ENCODE results near the gene TIRAP. TPM values are rescaled to one million over a fixed set of nuclear protein-coding genes. Genes with fewer than 3 reads are reported as not detected.

The TIRAP gene
- polyA plus RNA-seq, 3 donors = 5.2 to 6.5 (median 5.9) TPM

DNA sequence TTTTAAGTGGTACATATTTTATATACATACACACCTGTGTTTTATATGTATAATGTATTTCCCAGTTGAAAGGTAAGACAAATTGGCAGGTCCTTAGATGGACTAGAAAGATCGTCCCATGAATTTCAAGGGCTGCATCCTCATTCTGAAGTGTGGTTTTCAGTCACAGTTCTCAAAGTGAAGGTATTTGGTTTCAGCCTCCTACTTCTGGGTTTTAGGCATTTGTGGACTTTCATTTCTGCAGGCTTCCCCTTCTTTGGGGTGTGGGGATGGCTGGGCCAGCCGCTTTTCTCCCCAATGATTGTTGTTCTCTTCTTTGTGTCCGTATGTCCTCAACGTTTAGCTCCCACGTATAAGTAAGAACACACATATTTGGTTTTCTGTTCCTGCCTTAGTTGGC lies 30.9 kb downstream of the TIRAP start:
- no peak overlapping the region for H3K27ac ChIP-seq (ENCODE audit: low read depth, low read length)
- WGBS, 3 donors = 82 to 97% (median 86%) methylated on average over 5 of the region's 5 CpGs

DNA sequence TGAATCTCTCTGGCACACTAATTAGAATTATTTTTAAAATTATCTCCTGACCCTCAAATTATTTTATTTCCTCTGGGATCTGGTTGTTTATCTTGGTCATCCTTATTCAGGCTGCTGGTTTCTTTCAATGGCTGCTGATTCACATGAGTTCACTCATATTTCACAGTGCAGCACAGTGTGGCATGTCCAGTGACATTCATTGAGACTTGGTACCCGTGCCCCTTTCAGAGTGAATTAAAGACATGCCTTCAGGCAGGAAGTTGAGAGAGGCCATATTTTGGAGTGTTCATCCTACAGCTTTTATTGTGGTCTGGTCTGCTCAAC lies 34.5 kb downstream of the TIRAP start:
- no peak overlapping the region for H3K27ac ChIP-seq (ENCODE audit: low read depth, low read length)
- WGBS, 3 donors = 42 to 60% (median 45%) methylated on average over 1 of the region's 1 CpG

DNA sequence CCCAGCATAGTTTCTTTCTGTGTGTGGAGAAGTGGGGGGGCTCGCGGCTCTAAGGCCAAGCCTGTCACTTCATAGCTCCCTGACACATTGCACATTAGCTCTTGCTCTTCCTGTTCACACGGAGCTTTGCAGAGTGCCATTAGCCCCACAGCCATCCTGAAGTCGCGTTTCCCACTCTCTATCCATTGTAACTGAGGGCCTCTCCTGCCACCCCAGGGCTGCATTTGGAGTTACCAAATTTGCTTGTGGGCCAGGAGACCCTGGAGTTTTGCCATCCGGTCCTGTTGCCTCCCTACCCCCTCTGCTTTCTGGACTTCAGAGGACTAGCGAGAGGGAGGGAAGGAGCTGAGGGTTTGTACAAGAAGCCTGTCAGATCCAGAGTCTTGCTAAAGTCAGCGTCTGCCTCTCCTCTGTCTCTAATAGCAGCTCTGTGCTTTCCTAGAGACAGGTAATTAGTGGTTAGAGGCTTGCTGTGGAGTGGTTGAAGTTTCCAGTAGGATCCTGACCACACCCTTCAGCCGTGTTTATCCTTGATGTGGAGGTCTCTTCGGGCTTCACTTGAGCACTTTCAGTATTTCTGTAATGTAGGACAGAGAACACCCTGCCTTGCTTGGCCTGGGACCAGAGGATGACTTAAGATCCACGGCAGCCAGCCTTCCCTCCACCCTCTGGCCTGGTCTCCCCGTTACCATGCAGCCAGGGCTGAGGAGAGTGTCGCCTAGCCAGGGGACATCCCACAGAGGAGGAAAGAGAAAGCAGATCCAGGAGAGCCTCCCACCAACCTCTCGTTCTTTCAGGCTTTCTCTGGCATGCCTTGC lies 35.1 kb downstream of the TIRAP start:
- peak overlapping the region; percentile 44 for H3K27ac ChIP-seq (ENCODE audit: low read depth, low read length)
- WGBS, 3 donors = 22 to 67% (median 25%) methylated on average over 13 to 14 of the region's 14 CpGs

DNA sequence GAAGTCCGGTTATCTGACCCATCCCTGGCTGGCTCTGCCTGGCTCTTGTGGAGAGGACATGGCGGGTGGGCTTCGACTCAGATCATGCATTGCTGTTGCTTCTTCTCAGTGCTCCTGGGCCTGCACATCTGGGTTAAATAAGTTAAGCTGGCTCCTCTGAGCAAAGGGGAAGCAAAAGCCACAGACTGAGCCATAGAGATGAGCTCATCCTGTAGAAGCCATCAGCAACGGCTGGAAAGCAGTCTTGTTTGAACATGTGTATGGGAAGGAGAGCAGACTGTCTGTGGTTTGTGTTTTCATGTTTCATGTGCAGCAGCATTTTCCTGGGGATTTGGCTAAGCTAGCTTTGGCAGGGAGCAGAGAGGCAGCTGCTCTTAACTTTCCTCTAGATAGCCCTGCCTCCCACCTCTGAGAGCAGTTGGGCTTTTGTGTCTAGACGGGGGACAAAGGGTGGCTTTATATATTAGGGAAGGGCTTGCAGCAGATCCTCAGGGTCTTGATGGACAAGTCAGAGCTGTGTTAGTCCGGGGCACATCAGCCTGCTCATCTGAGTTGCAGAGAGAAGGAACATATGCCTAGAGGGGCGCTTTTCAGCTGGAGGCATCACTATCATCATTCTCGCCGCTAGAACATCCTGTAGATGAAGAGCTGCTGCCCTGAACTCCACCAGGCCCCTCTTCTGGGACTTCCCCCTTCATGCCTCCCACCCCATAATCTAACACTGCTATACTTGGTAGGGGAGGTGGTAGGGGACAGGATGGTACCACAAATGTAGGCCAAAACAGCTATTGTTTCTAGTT lies 35.9 kb downstream of the TIRAP start:
- 28 to 69% (median 31%) methylated on average over 9 of the region's 9 CpGs for WGBS, 3 donors

DNA sequence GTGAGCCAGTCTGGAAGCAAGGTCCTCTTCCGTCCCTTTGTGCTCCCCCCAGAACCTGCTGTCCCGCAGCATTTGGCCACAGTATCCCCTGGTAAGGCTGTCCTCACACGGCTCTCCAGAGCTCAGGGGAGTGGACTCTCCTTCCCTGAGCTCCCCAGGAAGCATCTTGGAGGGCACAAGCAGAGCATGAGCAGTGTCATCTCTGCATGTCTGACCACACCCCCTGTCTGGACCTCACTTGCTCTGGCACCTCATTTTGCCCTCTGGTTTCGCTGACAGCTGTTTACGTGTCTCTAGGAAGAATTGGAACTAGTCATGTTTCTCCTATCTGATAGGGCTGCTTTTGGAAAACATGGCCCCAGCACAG lies 36.5 kb downstream of the TIRAP start:
- WGBS, 3 donors = 67 to 92% (median 71%) methylated on average over 5 of the region's 5 CpGs
- H3K27ac ChIP-seq (ENCODE audit: low read depth, low read length) = peak overlapping the region; percentile 28

More for the DNA sequence above, 35.9 kb downstream of the TIRAP start:
- peak overlapping the region; percentile 28 for H3K27ac ChIP-seq (ENCODE audit: low read depth, low read length)

DNA sequence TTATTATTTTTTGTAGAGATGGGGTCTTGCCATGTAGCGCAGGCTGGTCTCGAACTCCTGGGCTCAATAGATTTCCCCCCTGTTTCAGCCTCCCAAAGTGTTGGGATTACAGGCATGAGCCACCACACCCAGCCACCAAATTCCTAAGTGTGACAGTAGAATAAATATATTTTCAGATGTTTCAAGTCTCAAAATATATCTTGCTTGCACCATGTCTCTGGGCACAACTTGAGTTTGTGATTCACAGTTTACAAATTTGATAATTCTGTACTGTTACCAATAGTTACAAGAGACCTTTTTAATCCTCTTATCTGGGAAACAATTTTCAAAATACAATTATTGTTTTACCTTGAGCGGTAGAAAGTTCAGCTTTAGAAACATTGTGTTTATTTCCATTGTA lies 40.1 kb downstream of the TIRAP start:
- H3K27ac ChIP-seq (ENCODE audit: low read depth, low read length) = no peak overlapping the region
- WGBS, 3 donors = 96 to 98% (median 97%) methylated on average over 3 of the region's 3 CpGs

DNA sequence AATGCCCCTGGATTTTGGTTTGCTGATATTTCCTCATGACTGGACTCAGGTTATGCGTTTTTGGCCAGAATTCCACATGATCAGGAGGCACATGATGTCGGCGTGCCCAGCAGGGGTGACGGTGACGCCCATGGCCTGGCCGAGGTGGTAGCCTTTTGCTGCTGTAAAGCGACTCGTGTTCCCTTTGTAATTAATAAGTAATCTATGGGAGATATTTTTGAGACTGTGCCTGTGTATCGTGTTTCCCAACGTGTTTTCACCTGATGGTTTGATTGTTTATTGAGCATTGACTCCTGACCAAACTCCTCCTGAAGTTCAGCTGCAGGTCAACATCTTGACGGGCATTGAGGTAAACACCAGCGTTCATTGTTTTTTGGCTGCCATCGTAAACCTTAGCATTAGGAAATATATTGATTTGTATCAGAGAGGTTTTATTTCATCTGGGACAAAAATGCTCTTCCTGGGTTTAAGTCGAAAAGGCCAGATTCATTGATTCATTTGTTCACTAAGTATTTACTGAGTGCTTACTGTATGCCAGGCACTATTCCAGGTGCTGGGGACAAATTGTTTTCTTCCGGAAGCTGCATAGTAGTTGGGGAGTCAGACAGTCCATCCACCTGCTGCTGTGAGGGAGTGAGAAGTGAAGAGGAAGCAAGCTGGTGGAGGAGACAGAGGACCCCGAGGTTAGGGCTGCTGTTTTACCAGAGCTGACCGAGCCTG lies 44.5 kb downstream of the TIRAP start:
- no peak overlapping the region for H3K27ac ChIP-seq (ENCODE audit: low read depth, low read length)
- 58 to 90% (median 90%) methylated on average over 17 of the region's 17 CpGs for WGBS, 3 donors

DNA sequence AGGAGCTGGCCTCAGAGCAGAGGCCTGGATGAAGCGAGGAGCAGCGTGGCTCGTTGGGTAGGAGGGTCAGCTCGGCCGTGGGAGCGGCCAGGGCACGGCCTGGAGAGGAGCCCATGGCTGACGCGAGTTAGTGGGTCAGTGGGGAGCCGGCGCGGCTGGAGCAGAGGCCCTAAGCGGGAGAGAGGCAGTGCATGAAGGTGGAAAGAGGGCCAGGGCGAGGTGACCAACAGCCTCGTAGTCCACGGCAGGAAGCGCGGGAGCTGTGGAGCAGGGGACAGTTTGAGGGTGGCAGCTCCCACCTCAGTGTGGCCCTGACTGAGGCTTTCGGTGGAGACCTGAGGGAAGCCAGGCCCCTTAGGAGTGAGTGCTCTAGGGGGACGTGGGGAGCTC lies 45.1 kb downstream of the TIRAP start:
- 83 to 89% (median 86%) methylated on average over 20 of the region's 20 CpGs for WGBS, 3 donors
- H3K27ac ChIP-seq (ENCODE audit: low read depth, low read length) = no peak overlapping the region

DNA sequence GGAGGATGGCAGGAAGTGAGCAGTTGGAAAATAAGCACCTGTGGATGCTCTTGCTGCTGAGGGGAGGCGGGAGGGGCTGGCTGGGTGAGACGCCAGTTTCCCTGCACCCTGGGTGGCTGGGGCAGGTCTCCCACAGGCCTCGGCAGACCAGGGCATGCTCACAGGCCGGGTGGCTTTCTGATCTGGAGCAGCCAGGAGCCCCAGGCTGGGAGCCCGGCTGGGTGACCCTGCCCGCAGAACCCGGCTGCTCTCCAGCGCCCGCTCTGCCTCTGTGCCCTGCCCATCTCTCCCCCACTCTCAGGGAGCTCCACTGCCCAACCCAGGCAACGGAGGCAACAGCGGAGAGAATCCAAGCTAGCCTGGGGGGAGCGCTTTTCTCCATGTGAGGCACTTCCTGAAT lies 45.6 kb downstream of the TIRAP start:
- no peak overlapping the region for H3K27ac ChIP-seq (ENCODE audit: low read depth, low read length)
- 91 to 94% (median 93%) methylated on average over 9 to 12 of the region's 12 CpGs for WGBS, 3 donors

DNA sequence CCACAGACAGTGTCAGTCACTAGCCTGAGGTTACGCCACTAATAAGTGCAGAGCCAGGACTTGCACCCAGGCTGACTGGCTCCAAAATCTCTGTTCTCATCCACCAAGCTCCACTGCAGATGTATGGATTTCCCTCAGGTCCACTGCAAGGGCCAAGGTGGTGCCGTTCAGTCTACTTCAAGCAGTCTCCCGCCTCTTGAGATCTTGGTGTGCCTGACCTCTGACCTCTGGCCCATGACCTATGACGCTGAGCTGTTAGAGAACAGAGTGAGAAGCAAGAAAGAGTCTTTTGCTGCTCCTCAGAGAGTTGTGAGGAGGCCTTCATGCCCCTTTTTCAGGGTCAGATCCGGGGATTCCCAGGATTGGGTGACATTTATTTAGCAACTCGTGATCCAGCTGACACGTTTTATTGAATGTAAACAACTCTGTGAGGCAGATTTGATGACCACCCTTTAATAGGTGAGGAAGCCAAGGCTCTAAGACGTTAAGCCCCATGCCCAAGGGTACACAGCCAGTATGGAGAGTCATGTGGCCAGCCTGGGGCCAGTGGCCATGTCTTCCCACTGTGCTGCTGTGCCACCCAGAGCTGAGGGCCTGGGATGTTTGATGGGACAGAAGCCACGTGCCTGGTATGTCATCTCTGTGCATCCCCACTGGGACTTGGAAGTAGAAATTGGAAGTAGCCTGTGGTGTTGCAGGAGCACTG lies 46.2 kb downstream of the TIRAP start:
- H3K27ac ChIP-seq (ENCODE audit: low read depth, low read length) = no peak overlapping the region
- 73 to 84% (median 81%) methylated on average over 9 of the region's 9 CpGs for WGBS, 3 donors

DNA sequence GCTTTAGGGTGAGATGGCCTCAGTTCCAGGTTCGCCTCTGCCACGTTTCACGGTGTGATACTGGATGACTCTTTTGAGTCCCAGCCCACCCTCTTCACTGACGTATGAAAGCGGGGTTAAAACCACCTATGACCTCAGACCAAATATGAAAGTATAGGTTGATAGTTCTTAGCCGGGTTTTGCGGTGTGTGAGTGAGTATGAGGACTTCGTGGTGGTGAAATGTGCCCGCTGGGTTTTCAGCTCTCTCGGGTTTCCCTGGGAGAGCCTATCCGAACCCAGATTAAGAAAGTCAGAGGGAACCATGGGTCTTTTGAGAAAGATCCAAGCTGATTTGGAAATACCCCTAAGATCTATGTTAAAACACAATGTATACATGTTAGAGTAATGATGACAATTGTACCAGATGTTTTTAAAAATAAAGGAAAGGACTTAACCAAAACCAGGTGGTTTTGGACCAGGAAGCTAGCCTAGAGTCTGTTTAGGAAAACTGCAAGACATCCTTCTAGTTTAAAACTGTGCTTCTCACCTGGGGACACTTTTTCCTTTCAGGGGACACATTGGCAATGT lies 46.8 kb downstream of the TIRAP start:
- H3K27ac ChIP-seq (ENCODE audit: low read depth, low read length) = no peak overlapping the region
- WGBS, 3 donors = 87 to 95% (median 92%) methylated on average over 11 of the region's 11 CpGs

DNA sequence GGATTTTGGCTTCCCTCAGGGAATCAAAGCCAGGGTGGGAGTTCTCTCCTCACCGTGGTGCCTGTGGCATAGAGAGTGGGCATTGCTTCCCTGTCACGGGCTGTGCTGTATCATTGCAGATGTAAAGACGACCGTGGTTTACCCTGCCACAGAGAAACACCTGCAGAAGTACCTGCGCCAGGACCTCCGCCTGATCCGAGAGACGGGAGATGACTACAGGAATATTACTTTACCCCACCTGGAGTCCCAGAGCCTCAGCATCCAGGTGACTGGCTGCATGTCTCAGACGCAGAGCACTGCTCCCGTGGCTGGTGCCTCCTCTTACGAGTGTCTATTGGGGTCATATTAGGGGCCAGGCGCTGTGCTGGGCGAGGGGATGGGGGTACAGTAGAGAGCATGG lies 48.4 kb downstream of the TIRAP start:
- 95 to 98% (median 97%) methylated on average over 13 of the region's 13 CpGs for WGBS, 3 donors
- H3K27ac ChIP-seq (ENCODE audit: low read depth, low read length) = no peak overlapping the region

DNA sequence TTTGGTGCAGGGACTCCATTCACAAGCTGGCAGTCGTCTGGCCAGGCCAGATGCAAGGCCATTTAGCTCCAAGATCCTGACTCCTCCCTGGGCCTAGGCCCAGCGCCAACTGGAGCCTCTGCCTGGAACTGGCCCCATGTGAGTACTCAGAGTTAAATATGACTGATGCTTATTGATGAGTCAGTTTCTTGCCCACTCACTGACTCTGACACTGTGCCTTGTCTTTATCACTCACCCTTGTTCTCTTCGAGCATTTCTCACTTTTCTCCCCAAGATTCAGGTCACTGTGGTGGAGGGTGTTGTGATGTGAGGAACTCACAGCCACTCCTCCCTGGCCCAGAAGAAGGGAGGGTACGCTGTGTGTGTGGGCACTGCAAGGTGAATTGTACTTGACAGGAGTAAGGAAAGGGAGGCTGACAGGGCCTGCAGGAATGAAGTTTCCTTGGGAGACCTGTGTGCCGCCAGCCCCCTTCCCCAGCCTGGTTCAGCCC lies 49.4 kb downstream of the TIRAP start:
- no peak overlapping the region for H3K27ac ChIP-seq (ENCODE audit: low read depth, low read length)
- 59 to 81% (median 68%) methylated on average over 5 of the region's 5 CpGs for WGBS, 3 donors

DNA sequence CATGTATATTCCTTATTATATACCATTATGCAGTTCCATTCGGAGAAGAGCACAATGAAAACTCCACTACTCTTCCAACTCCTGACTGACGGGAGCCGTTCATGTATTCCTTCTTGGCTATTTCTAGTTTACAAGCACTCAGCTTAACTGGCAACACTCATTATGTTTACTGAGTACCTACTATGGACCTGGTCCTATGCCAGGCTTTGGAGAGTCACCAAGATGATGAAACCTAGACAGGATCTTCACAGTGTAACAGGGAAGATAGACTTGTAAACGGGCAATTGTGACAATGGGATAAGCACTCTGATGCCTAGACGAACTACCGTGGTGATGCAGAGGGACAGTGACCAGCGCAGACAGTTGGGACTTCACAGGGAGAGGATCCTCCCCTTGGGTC lies 50.2 kb downstream of the TIRAP start:
- WGBS, 3 donors = 92 to 95% (median 93%) methylated on average over 7 of the region's 7 CpGs
- no peak overlapping the region for H3K27ac ChIP-seq (ENCODE audit: low read depth, low read length)

DNA sequence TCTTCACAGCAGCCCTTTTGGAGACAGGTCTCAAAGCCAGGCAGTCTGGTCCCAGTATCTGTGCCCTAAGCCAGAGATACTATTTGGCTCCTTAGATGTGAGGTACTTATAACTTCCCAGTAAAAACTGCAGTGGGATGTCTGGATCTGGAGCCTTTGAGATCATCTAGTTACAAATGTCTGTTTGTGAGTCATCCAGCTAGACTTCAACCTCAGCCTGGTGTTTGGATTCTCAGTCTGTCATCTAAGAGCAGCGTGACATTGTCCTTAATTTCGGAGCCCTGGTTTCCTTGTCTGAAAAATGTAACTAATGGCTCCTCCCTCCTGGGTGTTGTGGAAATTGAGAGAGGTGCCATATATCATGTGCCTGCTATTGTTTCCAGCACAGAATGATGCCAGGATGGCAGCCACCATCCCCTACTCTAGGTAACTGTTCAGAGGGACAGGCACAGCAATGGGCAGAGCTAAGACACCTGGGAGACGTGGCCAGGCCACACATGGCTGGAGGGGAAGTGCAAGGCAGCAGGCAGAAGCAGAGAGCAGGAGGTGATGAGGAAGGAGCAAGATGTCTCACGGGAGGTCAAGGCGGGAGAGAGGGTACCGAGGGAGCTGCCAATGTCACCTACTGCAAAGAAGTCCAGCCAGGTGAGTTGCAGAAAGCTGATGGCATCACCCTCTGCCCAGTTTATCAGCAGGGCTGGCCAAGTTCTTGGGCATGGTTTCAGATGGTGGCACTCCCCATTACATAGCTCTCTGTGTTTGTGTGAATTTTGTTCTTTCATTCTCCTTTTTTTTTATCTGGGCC lies 52.0 kb downstream of the TIRAP start:
- WGBS, 3 donors = 68 to 93% (median 70%) methylated on average over 6 of the region's 6 CpGs
- H3K27ac ChIP-seq (ENCODE audit: low read depth, low read length) = no peak overlapping the region

DNA sequence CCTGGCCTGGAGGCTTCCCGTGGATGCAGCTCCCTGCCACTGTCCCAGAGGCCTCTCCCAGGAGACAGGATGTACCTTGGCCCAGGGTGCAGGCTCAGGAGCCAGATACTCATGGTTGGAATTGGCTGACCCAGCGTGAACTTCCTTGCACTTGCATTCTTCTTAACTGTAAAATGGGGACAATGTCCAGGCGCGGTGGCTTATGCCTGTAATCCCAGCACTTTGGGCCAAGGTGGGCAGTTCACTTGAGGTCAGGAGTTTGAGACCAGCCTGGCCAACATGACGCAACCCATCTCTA lies 52.5 kb downstream of the TIRAP start:
- H3K27ac ChIP-seq (ENCODE audit: low read depth, low read length) = no peak overlapping the region
- 66 to 84% (median 74%) methylated on average over 5 of the region's 5 CpGs for WGBS, 3 donors

DNA sequence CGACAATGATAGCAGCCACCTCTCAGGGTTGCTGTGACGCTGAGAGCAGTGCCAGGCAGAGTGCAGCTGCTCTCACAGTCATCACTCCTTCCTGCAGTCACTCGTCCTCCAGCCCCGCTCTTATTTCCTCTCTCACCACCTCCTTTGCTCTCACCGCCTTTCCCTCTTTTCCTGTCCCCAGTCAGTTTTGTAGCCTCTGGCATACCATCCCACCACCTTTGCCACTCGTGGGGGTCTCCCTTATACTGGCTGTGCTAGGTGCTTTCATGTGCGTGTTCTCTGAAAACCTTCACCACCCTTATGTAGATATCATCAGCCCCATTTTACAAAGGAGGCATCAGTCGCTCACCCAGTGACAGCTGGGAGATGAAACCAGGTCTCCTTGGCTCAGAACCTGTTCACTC lies 53.2 kb downstream of the TIRAP start:
- no peak overlapping the region for H3K27ac ChIP-seq (ENCODE audit: low read depth, low read length)
- WGBS, 3 donors = 51 to 82% (median 58%) methylated on average over 7 to 8 of the region's 8 CpGs

DNA sequence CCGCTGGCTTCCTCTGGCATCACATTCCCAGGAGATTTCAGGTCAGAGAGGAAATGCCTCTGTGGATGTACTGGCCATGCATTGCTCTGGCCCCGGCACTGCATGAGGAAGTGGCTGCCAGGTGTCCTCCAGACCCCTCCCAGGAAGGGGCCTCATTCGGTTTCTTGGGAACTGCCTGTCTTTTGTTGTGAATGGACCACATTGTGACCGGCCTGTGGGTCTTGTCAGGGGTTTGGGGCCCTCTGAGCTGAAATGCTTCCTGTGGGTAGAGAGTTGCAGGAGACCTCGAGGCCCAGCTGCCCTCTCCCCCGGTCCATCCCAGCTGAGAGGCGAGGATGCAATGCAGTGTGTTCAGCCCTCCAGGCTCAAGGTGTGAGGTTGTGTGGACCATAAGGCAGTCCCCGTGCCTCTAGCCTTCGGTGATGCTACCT lies 53.8 kb downstream of the TIRAP start:
- 50 to 83% (median 54%) methylated on average over 9 of the region's 9 CpGs for WGBS, 3 donors
- no peak overlapping the region for H3K27ac ChIP-seq (ENCODE audit: low read depth, low read length)
